NCI-H226 (cell line): ENCODE data around the gene SOBP.

Experiments
- DNase-seq: peaks from one replicate; pipeline ENCODE4 v3.0.0-alpha.2; 2015

SOBP gene

DNA sequence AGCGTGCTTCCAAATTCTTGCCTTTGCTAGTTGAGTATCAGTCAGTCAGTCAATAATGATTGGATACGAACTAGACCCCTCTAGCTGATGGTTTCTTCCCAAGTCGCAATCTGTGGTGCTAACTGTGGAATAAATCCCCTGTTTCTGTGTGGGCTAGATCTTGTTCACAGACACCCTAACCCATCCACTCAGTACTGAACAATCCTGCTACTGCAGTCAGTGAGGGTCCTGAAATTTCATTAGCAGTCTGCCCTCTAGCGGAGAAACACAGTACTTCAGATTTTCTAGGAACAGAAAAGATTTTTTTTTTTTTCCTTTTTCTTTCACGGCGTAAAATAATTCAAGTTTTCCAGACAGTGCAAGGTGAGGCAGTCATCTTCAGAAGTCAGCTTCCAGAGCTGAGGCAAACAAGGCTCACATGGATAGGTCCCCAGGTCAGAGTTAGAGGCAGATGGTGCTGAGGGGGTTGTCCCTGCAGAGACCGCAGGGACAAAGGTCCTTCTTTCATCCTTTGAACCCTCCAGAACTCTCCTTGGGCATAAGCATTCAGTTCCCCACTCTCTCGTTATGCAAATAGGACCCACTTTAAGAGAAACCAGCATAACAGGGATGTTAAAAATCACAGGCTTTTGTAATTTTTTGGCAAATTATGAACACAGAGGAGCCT lies 214.6 kb downstream of the SOBP start:
- no peak for DNase-seq

- no peak for DNase-seq
Observed at GRCh38 chr6:107706516-107707115, 216.7 kb downstream of the SOBP start.

GRCh38 chr6:107707346-107708275 lies 217.7 kb downstream of the SOBP start:
- no peak for DNase-seq

GRCh38 chr6:107708435-107708834 lies 218.5 kb downstream of the SOBP start:
- DNase-seq: no peak

GRCh38 chr6:107709341-107709740 lies 219.4 kb downstream of the SOBP start:
- no peak for DNase-seq
